ENCODE measurements around the gene TUBGCP3. TPM values are rescaled to one million over a fixed set of nuclear protein-coding genes. Genes with fewer than 3 reads are reported as not detected.
"Not testable (repeated sequence)": the region's sequence is repeated elsewhere in the genome, so short reads cannot be mapped to it uniquely, and the experiment has no call there.

TUBGCP3 gene
- total RNA-seq, 1 experiment from 2014 or later: 51.1 TPM

DNA sequence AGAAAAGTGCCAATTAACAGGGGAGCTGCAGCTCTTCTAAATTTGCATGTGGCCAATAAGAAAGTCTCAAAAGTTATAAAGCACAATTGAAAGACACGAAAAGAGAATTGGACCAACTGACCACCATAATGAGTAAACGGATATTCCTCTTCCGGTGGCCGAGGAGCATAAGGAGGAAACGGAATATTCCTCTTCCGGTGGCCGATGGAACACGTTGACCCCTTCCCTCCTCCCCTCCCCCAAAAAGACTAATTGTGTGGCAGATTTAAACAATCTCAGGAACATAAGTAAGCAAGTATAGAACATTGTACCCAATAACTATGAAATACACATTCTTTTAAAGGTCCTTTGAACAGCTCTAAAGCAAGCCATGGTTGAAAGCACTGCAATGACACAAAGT is 41.2 kb upstream of the TUBGCP3 start:
- Histone ChIP-seq H3K4me3 (ENCODE audit: low read depth, low read length) (no peak overlapping the region), H3K27me3 (replicated peaks; ENCODE audit: control insufficient read depth, insufficient read depth, low read length) (no peaks in the 10 kb centered on the region), H3K36me3 (ENCODE audit: control insufficient read depth, insufficient read depth, low read length) (no peaks in the 10 kb centered on the region), H3K9me3 (no peaks in the 10 kb centered on the region), H3K4me1 (no peaks in the 10 kb centered on the region)
- TF ChIP-seq, protein P1, sequence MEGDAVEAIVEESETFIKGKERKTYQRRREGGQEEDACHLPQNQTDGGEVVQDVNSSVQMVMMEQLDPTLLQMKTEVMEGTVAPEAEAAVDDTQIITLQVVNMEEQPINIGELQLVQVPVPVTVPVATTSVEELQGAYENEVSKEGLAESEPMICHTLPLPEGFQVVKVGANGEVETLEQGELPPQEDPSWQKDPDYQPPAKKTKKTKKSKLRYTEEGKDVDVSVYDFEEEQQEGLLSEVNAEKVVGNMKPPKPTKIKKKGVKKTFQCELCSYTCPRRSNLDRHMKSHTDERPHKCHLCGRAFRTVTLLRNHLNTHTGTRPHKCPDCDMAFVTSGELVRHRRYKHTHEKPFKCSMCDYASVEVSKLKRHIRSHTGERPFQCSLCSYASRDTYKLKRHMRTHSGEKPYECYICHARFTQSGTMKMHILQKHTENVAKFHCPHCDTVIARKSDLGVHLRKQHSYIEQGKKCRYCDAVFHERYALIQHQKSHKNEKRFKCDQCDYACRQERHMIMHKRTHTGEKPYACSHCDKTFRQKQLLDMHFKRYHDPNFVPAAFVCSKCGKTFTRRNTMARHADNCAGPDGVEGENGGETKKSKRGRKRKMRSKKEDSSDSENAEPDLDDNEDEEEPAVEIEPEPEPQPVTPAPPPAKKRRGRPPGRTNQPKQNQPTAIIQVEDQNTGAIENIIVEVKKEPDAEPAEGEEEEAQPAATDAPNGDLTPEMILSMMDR (IDR thresholded peaks at IDR 0.05; ENCODE audit: insufficient read depth in 1 of 2, low read depth in 1 of 2, low read length in 1 of 2, severe bottlenecking in 1 of 2, unreplicated experiment in 1 of 2): no peak
- ChIA-PET CTCF (no interaction called here), POLR2A (no interaction called here)
- Mint-ChIP-seq H3K27ac (ENCODE audit: unreplicated experiment) (no peak overlapping the region), H3K4me1 (ENCODE audit: low read depth, unreplicated experiment) (no peaks in the 10 kb centered on the region), H3K36me3 (ENCODE audit: insufficient read depth, unreplicated experiment) (no peaks in the 10 kb centered on the region), H3K4me3 (ENCODE audit: unreplicated experiment) (no peak overlapping the region), H3K9me3 (ENCODE audit: unreplicated experiment) (no peaks in the 10 kb centered on the region), H3K27me3 (ENCODE audit: insufficient read depth, unreplicated experiment) (peaks cover 4% of the 10 kb centered on the region)
- no TSS peak for BruUV-seq (replicated peaks)
- DNase-seq: no peak
- intact Hi-C loops (cut with micrococcal nuclease; ENCODE audit: unreplicated experiment): no loop called here

DNA sequence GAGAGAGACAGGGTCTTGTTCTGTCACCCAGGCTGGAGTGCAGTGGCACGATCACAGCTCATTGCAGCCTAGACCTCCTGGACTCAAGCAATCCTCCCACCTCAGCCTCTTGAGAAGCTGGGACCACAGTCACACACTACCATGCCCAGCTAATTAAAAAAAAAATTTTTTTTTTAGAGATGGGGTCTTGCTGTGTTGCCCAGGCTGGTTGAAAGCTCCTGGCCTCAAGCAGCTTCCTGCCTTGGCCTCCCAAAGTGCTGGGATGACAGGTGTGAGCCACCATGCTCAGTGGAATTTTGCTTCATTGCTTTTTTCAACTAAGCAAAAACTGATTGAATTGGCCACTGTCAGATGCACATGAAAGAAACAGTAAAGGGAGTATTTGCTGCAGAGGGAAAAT is 39.7 kb upstream of the TUBGCP3 start:
- H3K4me3 Mint-ChIP-seq (ENCODE audit: unreplicated experiment); H3K27me3 ChIP-seq (replicated peaks; ENCODE audit: control insufficient read depth, insufficient read depth, low read length); H3K4me1 Mint-ChIP-seq (ENCODE audit: low read depth, unreplicated experiment); H3K27ac Mint-ChIP-seq (ENCODE audit: unreplicated experiment); BruUV-seq (replicated peaks); H3K4me1 ChIP-seq; H3K27me3 Mint-ChIP-seq (ENCODE audit: insufficient read depth, unreplicated experiment); DNase-seq; intact Hi-C loops (cut with micrococcal nuclease; ENCODE audit: unreplicated experiment); H3K9me3 ChIP-seq; H3K9me3 Mint-ChIP-seq (ENCODE audit: unreplicated experiment); H3K36me3 ChIP-seq (ENCODE audit: control insufficient read depth, insufficient read depth, low read length); H3K4me3 ChIP-seq (ENCODE audit: low read depth, low read length); H3K36me3 Mint-ChIP-seq (ENCODE audit: insufficient read depth, unreplicated experiment): not testable (repeated sequence)
- CTCF ChIA-PET: interaction anchor here (0.6 kb wide), 1 partner anchor 70 kb away, joined by 4 read pairs; no protein-coding TSS in a partner anchor
- POLR2A ChIA-PET: interaction anchor here (0.6 kb wide), 1 partner anchor 288 kb away, joined by 3 read pairs; no protein-coding TSS in a partner anchor

DNA sequence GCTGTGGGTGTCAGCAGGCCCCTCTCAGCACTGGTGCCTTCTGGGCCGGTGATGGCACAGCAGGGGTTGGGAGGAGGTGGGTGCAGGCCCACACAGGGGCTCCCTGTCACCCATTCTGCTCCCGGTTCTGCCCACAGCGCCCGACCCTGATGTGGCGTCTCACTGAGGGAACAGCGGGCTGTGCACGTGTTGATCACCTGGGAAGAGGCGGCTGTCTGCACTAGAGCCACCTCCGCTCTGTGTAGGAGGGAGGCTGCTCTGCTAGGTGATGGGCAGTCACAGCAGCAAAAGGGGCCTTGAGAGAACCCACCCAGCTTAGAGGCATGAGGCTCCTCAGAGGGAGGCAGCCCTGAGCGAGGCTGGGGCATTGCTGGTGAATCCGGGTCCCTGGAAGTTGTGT is 39.2 kb upstream of the TUBGCP3 start:
- Mint-ChIP-seq H3K36me3 (ENCODE audit: insufficient read depth, unreplicated experiment) (no peaks in the 10 kb centered on the region), H3K27ac (ENCODE audit: unreplicated experiment) (no peak overlapping the region), H3K4me1 (ENCODE audit: low read depth, unreplicated experiment) (no peaks in the 10 kb centered on the region), H3K9me3 (ENCODE audit: unreplicated experiment) (no peaks in the 10 kb centered on the region), H3K27me3 (ENCODE audit: insufficient read depth, unreplicated experiment) (peaks cover 4% of the 10 kb centered on the region), H3K4me3 (ENCODE audit: unreplicated experiment) (no peak overlapping the region)
- DNase-seq: no peak
- H3K27me3 ChIP-seq (replicated peaks; ENCODE audit: control insufficient read depth, insufficient read depth, low read length): no peaks in the 10 kb centered on the region
- no peaks in the 10 kb centered on the region for H3K4me1 ChIP-seq
- H3K36me3 ChIP-seq (ENCODE audit: control insufficient read depth, insufficient read depth, low read length): no peaks in the 10 kb centered on the region
- CTCF ChIA-PET: no interaction called here
- TF ChIP-seq, protein P1 (IDR thresholded peaks at IDR 0.05; ENCODE audit: insufficient read depth in 1 of 2, low read depth in 1 of 2, low read length in 1 of 2, severe bottlenecking in 1 of 2, unreplicated experiment in 1 of 2): no peak
- BruUV-seq (replicated peaks): no TSS peak
- H3K4me3 ChIP-seq (ENCODE audit: low read depth, low read length): no peak overlapping the region
- POLR2A ChIA-PET: no interaction called here
- H3K9me3 ChIP-seq: no peaks in the 10 kb centered on the region
- intact Hi-C loops (cut with micrococcal nuclease; ENCODE audit: unreplicated experiment): no loop called here

DNA sequence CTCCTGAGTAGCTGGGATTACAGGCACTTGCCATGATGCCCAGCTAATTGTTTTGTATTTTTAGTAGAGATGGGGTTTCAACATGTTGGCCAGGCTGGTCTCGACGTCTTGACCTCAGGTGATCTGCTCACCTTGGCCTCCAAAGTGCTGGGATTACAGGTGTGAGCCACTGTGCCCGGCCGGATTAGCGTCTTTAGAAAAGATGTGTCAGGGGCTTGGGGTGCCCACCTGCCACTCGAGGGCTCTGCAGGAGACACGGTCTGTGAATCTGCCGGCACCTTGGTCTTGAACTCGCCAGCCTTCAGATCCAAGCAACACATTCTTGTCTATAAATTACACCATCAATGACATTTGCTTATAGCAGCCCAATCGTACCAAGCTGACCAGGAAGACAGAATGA is 38.8 kb upstream of the TUBGCP3 start:
- Mint-ChIP-seq H3K27me3 (ENCODE audit: insufficient read depth, unreplicated experiment) (peaks cover 4% of the 10 kb centered on the region), H3K4me3 (ENCODE audit: unreplicated experiment) (no peak overlapping the region), H3K4me1 (ENCODE audit: low read depth, unreplicated experiment) (no peaks in the 10 kb centered on the region), H3K9me3 (ENCODE audit: unreplicated experiment) (no peaks in the 10 kb centered on the region), H3K27ac (ENCODE audit: unreplicated experiment) (no peak overlapping the region), H3K36me3 (ENCODE audit: insufficient read depth, unreplicated experiment) (no peaks in the 10 kb centered on the region)
- Histone ChIP-seq H3K9me3 (no peaks in the 10 kb centered on the region), H3K27me3 (replicated peaks; ENCODE audit: control insufficient read depth, insufficient read depth, low read length) (no peaks in the 10 kb centered on the region), H3K4me3 (ENCODE audit: low read depth, low read length) (no peak overlapping the region), H3K36me3 (ENCODE audit: control insufficient read depth, insufficient read depth, low read length) (no peaks in the 10 kb centered on the region), H3K4me1 (no peaks in the 10 kb centered on the region)
- ChIA-PET POLR2A (no interaction called here), CTCF (no interaction called here)
- no peak for DNase-seq
- TF ChIP-seq, protein P1 (IDR thresholded peaks at IDR 0.05; ENCODE audit: insufficient read depth in 1 of 2, low read depth in 1 of 2, low read length in 1 of 2, severe bottlenecking in 1 of 2, unreplicated experiment in 1 of 2): no peak
- no TSS peak for BruUV-seq (replicated peaks)
- intact Hi-C loops (cut with micrococcal nuclease; ENCODE audit: unreplicated experiment): no loop called here

Data from Caco-2 (cell line).